H1 (cell line): Measurements from ENCODE around the gene MAP4K1. TPM values are rescaled to one million over a fixed set of nuclear protein-coding genes. Genes with fewer than 3 reads are reported as not detected.

Source experiments
- CTCF ChIA-PET: fragments of 300-600 bp; sonication (Branson Sonifier 250); formaldehyde crosslinking; loops from one replicate; lab custom pipeline; 2021; ENCODE audit not compliant: partially characterized antibody; lab: Charles Lee
- POLR2A ChIA-PET: fragments of 300-600 bp; sonication (Branson Sonifier 250); formaldehyde crosslinking; loops from one replicate; lab custom pipeline; 2021; ENCODE audit warnings: inconsistent platforms; ENCODE audit not compliant: partially characterized antibody; lab: Charles Lee
- DNase-seq, 2 experiments: peaks; one replicate each; pipeline versions ENCODE4 v3.0.0 to v3.0.0-alpha.2; 2010 to 2022; ENCODE audit warnings: low spot score in 2 of 2, low read depth in 1 of 2, mixed read lengths in 1 of 2
- FAIRE-seq: peaks from 2 replicates; lab custom pipeline; 2011; peaks lifted over from hg19 to GRCh38; lab: Jason Lieb, UNC
- H2AFZ ChIP-seq: 2 replicates; pipeline ENCODE4 v1.8.1; 2012; ENCODE audit warnings: low read length, inconsistent platforms
- H2AK5ac ChIP-seq: 2 replicates; pipeline ENCODE4 v1.6.1; 2013; ENCODE audit warnings: low read depth, low read length
- H2BK120ac ChIP-seq: replicated peaks from 2 replicates; pipeline ENCODE3; 2013; ENCODE audit warnings: low read depth, low read length, inconsistent platforms
- H2BK12ac ChIP-seq: 2 replicates; pipeline ENCODE4 v1.6.1; 2013; ENCODE audit warnings: low read depth, low read length
- H2BK15ac ChIP-seq: 2 replicates; pipeline ENCODE4 v1.6.1; 2013; ENCODE audit warnings: low read length
- H2BK20ac ChIP-seq: 2 replicates; pipeline ENCODE4 v1.6.1; 2013; ENCODE audit warnings: low read length
- H2BK5ac ChIP-seq: 2 replicates; pipeline ENCODE4 v1.6.1; 2013; ENCODE audit warnings: low read depth, low read length
- H3K14ac ChIP-seq: 2 replicates; pipeline ENCODE4 v1.6.1; 2013; ENCODE audit warnings: inconsistent platforms; ENCODE audit not compliant: insufficient read length
- H3K18ac ChIP-seq: 2 replicates; pipeline ENCODE4 v1.6.1; 2013; ENCODE audit warnings: low read length; ENCODE audit errors: extremely low read depth
- H3K23ac ChIP-seq: 2 replicates; pipeline ENCODE4 v1.6.1; 2013; ENCODE audit warnings: inconsistent platforms; ENCODE audit not compliant: insufficient read length
- H3K23me2 ChIP-seq: 2 replicates; pipeline ENCODE4 v1.6.1; 2013; ENCODE audit warnings: low read depth, low read length
- H3K27ac ChIP-seq: 2 replicates; pipeline ENCODE4 v1.6.1; 2011; ENCODE audit warnings: low read depth, low read length, inconsistent platforms
- H3K27me3 ChIP-seq, 4 experiments: replicated peaks in 1 of 4; 1 replicate in 1 of 4; 2 replicates in 3 of 4; pipeline versions ENCODE4 v1.6.1 to v1.8.1; 2011 to 2013; ENCODE audit warnings: low read length in 3 of 4, mild to moderate bottlenecking in 3 of 4, inconsistent platforms in 2 of 4, mixed read lengths in 2 of 4, moderate library complexity in 1 of 4; ENCODE audit not compliant: control insufficient read depth in 3 of 4, insufficient read depth in 3 of 4; ENCODE audit errors: extremely low read depth in 1 of 4
- H3K36me3 ChIP-seq, 4 experiments: 2 replicates each; pipeline versions ENCODE4 v1.6.1 to v1.8.1; 2011 to 2013; ENCODE audit warnings: mild to moderate bottlenecking in 4 of 4, low read length in 3 of 4, moderate library complexity in 2 of 4, control low read depth in 1 of 4, inconsistent platforms in 1 of 4; ENCODE audit not compliant: insufficient read depth in 4 of 4, control insufficient read depth in 2 of 4
- H3K4ac ChIP-seq: replicated peaks from 2 replicates; pipeline ENCODE3; 2013; ENCODE audit warnings: low read length, low read depth, mixed read lengths, inconsistent platforms; ENCODE audit not compliant: insufficient read length
- H3K4me1 ChIP-seq, 4 experiments: replicated peaks in 1 of 4; 1 replicate in 1 of 4; 2 replicates in 3 of 4; pipeline versions ENCODE4 v1.6.1 to v1.8.1; 2011 to 2013; ENCODE audit warnings: low read length in 3 of 4, inconsistent platforms in 2 of 4, mixed read lengths in 1 of 4; ENCODE audit not compliant: insufficient read depth in 4 of 4, control insufficient read depth in 3 of 4
- H3K4me2 ChIP-seq, 2 experiments: 2 replicates each; pipeline versions ENCODE4 v1.6.1 to v1.8.1; 2011 to 2013; ENCODE audit warnings: low read depth in 2 of 2, low read length in 2 of 2, control low read depth in 1 of 2, inconsistent platforms in 1 of 2, mild to moderate bottlenecking in 1 of 2; ENCODE audit not compliant: insufficient read depth in 1 of 2
- H3K4me3 ChIP-seq, 4 experiments: fragments of 200-600, 300-600 bp in 1 of 4; sonication (generic), shearing (Covaris generic), sonication (Bioruptor Twin) in 1 of 4; 2 replicates each; pipeline versions ENCODE4 v1.5.1 to v1.8.1; 2011 to 2016; ENCODE audit warnings: low read length in 4 of 4, low read depth in 3 of 4, control low read depth in 2 of 4, inconsistent platforms in 2 of 4, mild to moderate bottlenecking in 2 of 4, mixed read lengths in 1 of 4, moderate library complexity in 1 of 4; ENCODE audit not compliant: insufficient read depth in 2 of 4; ENCODE audit errors: extremely low read depth in 1 of 4
- H3K56ac ChIP-seq: replicated peaks from 2 replicates; pipeline ENCODE3; 2013; ENCODE audit warnings: low read depth, mild to moderate bottlenecking, mixed read lengths, low read length, inconsistent platforms; ENCODE audit not compliant: insufficient read length
- H3K79me1 ChIP-seq: 2 replicates; pipeline ENCODE4 v1.6.1; 2013; ENCODE audit warnings: low read depth, low read length, control low read depth
- H3K79me2 ChIP-seq, 2 experiments: 2 replicates each; pipeline versions ENCODE4 v1.6.1 to v1.8.1; 2012 to 2013; ENCODE audit warnings: low read length in 2 of 2, mild to moderate bottlenecking in 2 of 2, inconsistent platforms in 1 of 2; ENCODE audit not compliant: insufficient read depth in 2 of 2, control insufficient read depth in 1 of 2
- H3K9ac ChIP-seq, 4 experiments: replicated peaks in 1 of 4; 1 replicate in 1 of 4; 2 replicates in 3 of 4; pipeline versions ENCODE4 v1.6.1 to v1.8.1; 2011 to 2013; ENCODE audit warnings: low read depth in 3 of 4, low read length in 3 of 4, control low read depth in 2 of 4, mild to moderate bottlenecking in 2 of 4, moderate library complexity in 2 of 4, inconsistent platforms in 1 of 4; ENCODE audit errors: extremely low read depth in 1 of 4
- H3K9me3 ChIP-seq, 2 experiments: 2 replicates each; pipeline versions ENCODE4 v1.6.1 to v1.8.1; 2012 to 2013; ENCODE audit warnings: mild to moderate bottlenecking in 2 of 2, moderate library complexity in 2 of 2, control low read depth in 1 of 2, inconsistent platforms in 1 of 2, low read depth in 1 of 2, low read length in 1 of 2, mixed read lengths in 1 of 2; ENCODE audit not compliant: insufficient read depth in 2 of 2
- H4K20me1 ChIP-seq, 2 experiments: replicated peaks in 1 of 2; 2 replicates each; pipeline versions ENCODE3 to v1.8.1; 2011 to 2013; ENCODE audit warnings: inconsistent platforms in 2 of 2, low read length in 2 of 2, mild to moderate bottlenecking in 1 of 2; ENCODE audit not compliant: insufficient read depth in 2 of 2, control insufficient read depth in 1 of 2
- H4K5ac ChIP-seq: 2 replicates; pipeline ENCODE4 v1.6.1; 2013; ENCODE audit warnings: low read length, low read depth, mixed read lengths, inconsistent platforms; ENCODE audit not compliant: insufficient read length
- H4K8ac ChIP-seq: 2 replicates; pipeline ENCODE4 v1.8.0; 2013; ENCODE audit warnings: mild to moderate bottlenecking, moderate library complexity, low read length, inconsistent platforms; ENCODE audit not compliant: insufficient read depth; ENCODE audit errors: extremely low read depth
- H4K91ac ChIP-seq: replicated peaks from 2 replicates; pipeline ENCODE3; 2013; ENCODE audit warnings: low read length, mixed read lengths, inconsistent platforms; ENCODE audit not compliant: insufficient read length
- CTBP2 ChIP-seq: IDR thresholded peaks from 2 replicates; pipeline ENCODE4 v1.7.0; 2011; ENCODE audit warnings: borderline replicate concordance, mild to moderate bottlenecking, moderate library complexity, mixed read lengths, low read length; ENCODE audit not compliant: insufficient read depth, insufficient read length
- EP300 ChIP-seq, 2 experiments: IDR thresholded peaks; 1 replicate in 1 of 2; 2 replicates in 1 of 2; pipeline ENCODE4 v1.6.1; 2011 to 2012; ENCODE audit warnings: low read depth in 2 of 2, low read length in 2 of 2, mild to moderate bottlenecking in 2 of 2, borderline replicate concordance in 1 of 2, inconsistent platforms in 1 of 2, moderate library complexity in 1 of 2
- HDAC2 ChIP-seq, 2 experiments: fragments of 300-600 bp in 1 of 2; sonication (generic) in 1 of 2; IDR thresholded peaks; 2 replicates each; pipeline ENCODE4 v1.6.1; 2011 to 2012; ENCODE audit warnings: low read depth in 2 of 2, low read length in 2 of 2, mild to moderate bottlenecking in 2 of 2, moderate library complexity in 2 of 2, borderline replicate concordance in 1 of 2, inconsistent platforms in 1 of 2
- JUN ChIP-seq: IDR thresholded peaks from 2 replicates; pipeline ENCODE4 v1.6.1; 2011; ENCODE audit warnings: low read depth, mild to moderate bottlenecking, improper control_type of control experiment, low read length
- SIX5 ChIP-seq: IDR thresholded peaks from 2 replicates; pipeline ENCODE4 v1.6.1; 2011; ENCODE audit warnings: mild to moderate bottlenecking, low read depth, low read length
- SUZ12 ChIP-seq: fragments of 200-600 bp; sonication (generic); IDR thresholded peaks from 2 replicates; pipeline ENCODE4 v1.6.1; 2012; ENCODE audit warnings: mild to moderate bottlenecking, inconsistent platforms, low read length, moderate library complexity, mixed read lengths
- WGBS, 2 experiments: shearing (Covaris generic) in 1 of 2; methylation state at CpG; one replicate each; pipeline versions ENCODE4 v1.1.6 to v1.1.7; 2013 to 2015; ENCODE audit warnings: low lambda C conversion rate in 2 of 2, mixed read lengths in 2 of 2, inconsistent platforms in 1 of 2, low coverage in 1 of 2, missing lambda C conversion rate in 1 of 2; ENCODE audit not compliant: insufficient replicate concordance in 2 of 2, insufficient coverage in 1 of 2, insufficient read length in 1 of 2; ENCODE audit errors: extremely low coverage in 1 of 2, missing lambda C conversion rate in 1 of 2; 5-methylcytosine and 5-hydroxymethylcytosine counted together
- polyA plus RNA-seq, 7 experiments: library from polyadenylated mRNA; depleted of rRNA in 3 of 7; stranded (reverse) in 5 of 7; unstranded in 2 of 7; fragments of >200 nt in 5 of 7; fragments of 200-250 nt in 2 of 7; gene quantifications; 1 replicate in 5 of 7; 2 replicates in 1 of 7; 4 replicates in 1 of 7; pipeline versions ENCODE4 v1.2.1 to v1.2.3, GENCODE V29; 2011 to 2013; ENCODE audit warnings: missing spikeins in 2 of 7, mixed read lengths in 2 of 7
- total RNA-seq: library from RNA; stranded (reverse); fragmentation: NEBNext Ultra II Directional; extraction: Animal tissue kit (Norgen Biotek cat#: 25700); gene quantifications from 2 replicates; pipeline ENCODE4 v1.2.1, GENCODE V29; 2021
- TF ChIP-seq, protein P1 (sequence below): IDR thresholded peaks from 2 replicates; pipeline ENCODE4 v1.6.1; 2011; ENCODE audit warnings: low read length, improper control_type of control experiment

The MAP4K1 gene
- total and polyA plus RNA-seq, 2 of the 8 experiments (the other 6 are each of a cell fraction or from before 2014, with no cell fraction given) = 9.0 to 10.4 TPM

DNA sequence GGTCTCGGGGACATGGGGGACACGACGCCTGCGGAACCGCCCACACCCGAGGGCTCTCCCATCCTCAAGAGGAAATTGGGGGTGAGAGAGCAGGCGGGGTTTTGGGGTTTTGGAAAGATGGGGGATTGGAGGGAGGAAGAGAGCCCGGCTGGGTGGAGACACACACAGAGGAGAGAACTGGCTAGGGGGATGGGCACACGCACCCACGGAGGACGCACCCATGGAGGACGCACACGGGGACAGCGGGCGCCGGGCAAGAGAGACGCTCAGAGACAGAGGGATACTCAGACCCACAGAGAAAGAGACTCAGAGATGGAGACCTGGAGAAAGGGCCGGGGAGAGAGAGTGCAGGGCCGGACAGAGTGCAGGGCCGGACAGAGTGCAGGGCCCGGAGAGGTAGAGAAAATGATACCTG lies 52.1 kb downstream of the MAP4K1 start:
- H4K5ac ChIP-seq = no peak overlapping the region
- no peak overlapping the region for H3K27ac ChIP-seq
- no peak for DNase-seq
- H2AK5ac ChIP-seq = no peak overlapping the region
- no peak overlapping the region for H2AFZ ChIP-seq
- H2BK20ac ChIP-seq = no peak overlapping the region
- WGBS, 2 experiments = 88% methylated on average over 17 of the region's 21 CpGs; no CpG with 5 or more reads in 1 of the 2 experiments
- TF ChIP-seq HDAC2 (IDR thresholded peaks at IDR 0.05; ENCODE audit: borderline replicate concordance in 1 of 2, low read depth in 2 of 2, low read length in 2 of 2) = no peak
- TF ChIP-seq CTBP2 = no peak
- no peak for TF ChIP-seq SUZ12
- no peak for TF ChIP-seq EP300 (IDR thresholded peaks at IDR 0.05; ENCODE audit: borderline replicate concordance in 1 of 2, low read depth in 2 of 2, low read length in 2 of 2)
- no peak for TF ChIP-seq JUN
- TF ChIP-seq, protein P1, sequence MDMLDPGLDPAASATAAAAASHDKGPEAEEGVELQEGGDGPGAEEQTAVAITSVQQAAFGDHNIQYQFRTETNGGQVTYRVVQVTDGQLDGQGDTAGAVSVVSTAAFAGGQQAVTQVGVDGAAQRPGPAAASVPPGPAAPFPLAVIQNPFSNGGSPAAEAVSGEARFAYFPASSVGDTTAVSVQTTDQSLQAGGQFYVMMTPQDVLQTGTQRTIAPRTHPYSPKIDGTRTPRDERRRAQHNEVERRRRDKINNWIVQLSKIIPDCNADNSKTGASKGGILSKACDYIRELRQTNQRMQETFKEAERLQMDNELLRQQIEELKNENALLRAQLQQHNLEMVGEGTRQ = no peak
- TF ChIP-seq SIX5 = no peak
- TF ChIP-seq, all 59 proteins: peak for 0
- H3K4me2 ChIP-seq = no peak overlapping the region; a peak in 1 of 4 replicates
- H3K79me2 ChIP-seq = no peaks in the 10 kb centered on the region
- H3K79me1 ChIP-seq = no peaks in the 10 kb centered on the region
- H3K56ac ChIP-seq = no peak overlapping the region
- peaks cover 0 to 5% of the 10 kb centered on the region in 2 experiments for H4K20me1 ChIP-seq
- ChIA-PET POLR2A (interaction anchor here (1.3 kb wide), 1 partner anchor 21 kb away, joined by 3 read pairs; no protein-coding TSS in a partner anchor), CTCF (interaction anchor here (1.1 kb wide), 1 partner anchor 20 kb away, joined by 3 read pairs; no protein-coding TSS in a partner anchor)
- no peak overlapping the region for H3K4ac ChIP-seq
- H3K23me2 ChIP-seq = peaks cover 3% of the 10 kb centered on the region; the same call in 1 of the 2 replicates
- H3K9me3 ChIP-seq = no peaks in the 10 kb centered on the region
- H3K23ac ChIP-seq = no peak overlapping the region
- H2BK120ac ChIP-seq = no peak overlapping the region
- no peaks in the 10 kb centered on the region; a peak in 1 of 7 replicates for H3K27me3 ChIP-seq
- no peak overlapping the region for H2BK12ac ChIP-seq
- H3K14ac ChIP-seq = no peak overlapping the region
- H2BK5ac ChIP-seq = no peak overlapping the region
- peaks cover 0 to 15% (median 0%) of the 10 kb centered on the region in 4 experiments; a peak in 1 of 8 replicates for H3K36me3 ChIP-seq
- H4K91ac ChIP-seq = no peak overlapping the region
- no peak for FAIRE-seq
- H4K8ac ChIP-seq = 0 out of 2 replicates have a peak overlapping the region, but pooled peaks have one; percentile 35
- no peaks in the 10 kb centered on the region for H3K4me1 ChIP-seq
- no peak overlapping the region for H3K9ac ChIP-seq
- H3K18ac ChIP-seq = no peak overlapping the region
- H3K4me3 ChIP-seq = 0 out of 8 replicates have a peak overlapping the region, but pooled peaks of 1 of the 4 experiments have one; percentile 12
- H2BK15ac ChIP-seq = no peak overlapping the region
